NCI-H345 treated with DMSO at 0.1 percent for 48 hours (cell line): ENCODE measurements around the gene CALR3.

Source experiments
- DNase-seq: peaks from one replicate; lab custom pipeline; 2025; ENCODE audit not compliant: unreplicated experiment; lab: John Stamatoyannopoulos, UW

The CALR3 gene

GRCh38 chr19:16435238-16435917 is 60.6 kb downstream of the CALR3 start:
- DNase-seq = no peak

GRCh38 chr19:16433986-16434385 is 62.0 kb downstream of the CALR3 start:
- no peak for DNase-seq

- no peak for DNase-seq
Observed at GRCh38 chr19:16429759-16430091, 66.2 kb downstream of the CALR3 start.

GRCh38 chr19:16429066-16429758 is 66.8 kb downstream of the CALR3 start:
- DNase-seq = no peak
